Ovary (tissue), 3 donors: ENCODE measurements around the gene IST1.

ENCODE experiments used
- EP300 ChIP-seq: sonication (generic); formaldehyde crosslinking; IDR thresholded peaks from one replicate; pipeline ENCODE4 v1.6.1; 2017; ENCODE audit warnings: antibody characterized with exemption
- POLR2A ChIP-seq: fragments of 450-650 bp; IDR thresholded peaks from one replicate; pipeline ENCODE4 v1.6.1; 2017; ENCODE audit warnings: antibody characterized with exemption, mild to moderate bottlenecking, moderate library complexity
- TF ChIP-seq, protein P1 (sequence below), 3 donors: fragments of 450-650 bp in 2 of 3; fragments of 200-600 bp in 1 of 3; IDR thresholded peaks; one replicate each; pipeline versions ENCODE4 v1.5.1 to v1.8.0; 2016 to 2022; ENCODE audit warnings: antibody characterized with exemption in 3 of 3, mild to moderate bottlenecking in 1 of 3
- donor health status: DM: no; HTN: no; CAD: no.

DNA sequence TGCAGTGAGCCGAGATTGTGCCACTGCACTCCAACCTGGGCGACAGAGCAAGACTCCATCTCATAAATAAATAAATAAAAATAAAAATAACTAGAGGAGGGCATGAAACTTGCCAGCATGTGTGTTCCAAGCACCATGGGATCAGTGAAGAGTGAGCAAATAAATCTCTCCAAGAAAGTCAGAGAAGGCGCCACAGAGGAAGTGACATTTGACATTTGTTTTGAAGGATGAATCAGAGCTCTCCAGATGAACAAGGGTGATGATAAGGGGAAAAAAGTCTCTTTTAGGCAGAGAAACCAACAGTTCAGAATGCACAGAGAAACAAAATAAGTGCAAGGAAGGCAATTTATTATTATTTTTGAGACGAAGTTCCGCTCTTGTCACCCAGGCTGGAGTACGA lies 50.3 kb downstream of the IST1 start:
- TF ChIP-seq, protein P1, sequence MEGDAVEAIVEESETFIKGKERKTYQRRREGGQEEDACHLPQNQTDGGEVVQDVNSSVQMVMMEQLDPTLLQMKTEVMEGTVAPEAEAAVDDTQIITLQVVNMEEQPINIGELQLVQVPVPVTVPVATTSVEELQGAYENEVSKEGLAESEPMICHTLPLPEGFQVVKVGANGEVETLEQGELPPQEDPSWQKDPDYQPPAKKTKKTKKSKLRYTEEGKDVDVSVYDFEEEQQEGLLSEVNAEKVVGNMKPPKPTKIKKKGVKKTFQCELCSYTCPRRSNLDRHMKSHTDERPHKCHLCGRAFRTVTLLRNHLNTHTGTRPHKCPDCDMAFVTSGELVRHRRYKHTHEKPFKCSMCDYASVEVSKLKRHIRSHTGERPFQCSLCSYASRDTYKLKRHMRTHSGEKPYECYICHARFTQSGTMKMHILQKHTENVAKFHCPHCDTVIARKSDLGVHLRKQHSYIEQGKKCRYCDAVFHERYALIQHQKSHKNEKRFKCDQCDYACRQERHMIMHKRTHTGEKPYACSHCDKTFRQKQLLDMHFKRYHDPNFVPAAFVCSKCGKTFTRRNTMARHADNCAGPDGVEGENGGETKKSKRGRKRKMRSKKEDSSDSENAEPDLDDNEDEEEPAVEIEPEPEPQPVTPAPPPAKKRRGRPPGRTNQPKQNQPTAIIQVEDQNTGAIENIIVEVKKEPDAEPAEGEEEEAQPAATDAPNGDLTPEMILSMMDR (IDR thresholded peaks at IDR 0.05), result no peak
- TF ChIP-seq POLR2A (no peak), EP300 (no peak)
